Stomach smooth muscle (tissue), 2 donors: ENCODE results near the gene DCDC1.

Experiments used
- H3K27ac ChIP-seq: one replicate; pipeline ENCODE4 v1.7.0; 2013; ENCODE audit warnings: mild to moderate bottlenecking, low read length, inconsistent platforms
- H3K27me3 ChIP-seq, 2 donors: one replicate each; pipeline ENCODE4 v1.7.0; 2013; ENCODE audit warnings: low read length in 2 of 2; ENCODE audit not compliant: insufficient read depth in 2 of 2, control insufficient read depth in 1 of 2
- H3K36me3 ChIP-seq, 2 donors: one replicate each; pipeline ENCODE4 v1.7.0; 2013; ENCODE audit warnings: low read length in 2 of 2; ENCODE audit not compliant: control insufficient read depth in 2 of 2, insufficient read depth in 2 of 2
- H3K4me1 ChIP-seq: one replicate; pipeline ENCODE4 v1.7.0; 2013; ENCODE audit warnings: low read length; ENCODE audit not compliant: control insufficient read depth, insufficient read depth
- H3K4me3 ChIP-seq, 2 donors: one replicate each; pipeline ENCODE4 v1.7.0; 2013; ENCODE audit warnings: low read length in 2 of 2
- H3K9ac ChIP-seq, 2 donors: one replicate each; pipeline ENCODE4 v1.7.0; 2013; ENCODE audit warnings: low read length in 2 of 2, mild to moderate bottlenecking in 1 of 2
- H3K9me3 ChIP-seq, 2 donors: one replicate each; pipeline ENCODE4 v1.7.0; 2013; ENCODE audit warnings: low read length in 2 of 2; ENCODE audit not compliant: control insufficient read depth in 2 of 2
- donor health status: healthy.
- donor health status: Pancreatic carcinoma.

Gene DCDC1

GRCh38 chr11:31369348-31370329 is at the start of gene DCDC1, which contains the start of gene DNAJC24:
Gene DCDC1, minus strand, starts transcription at chr11:31369739. Its CDS starts 41,459 bp downstream, at chr11:31328280.
Gene DNAJC24, plus strand, starts transcription at chr11:31369860. Its CDS starts 889 bp downstream, at chr11:31370749.
- Histone ChIP-seq H3K27ac (peak within 1 kb of the TSS; percentile 71), H3K27me3 (no peaks in the 10 kb centered on the region), H3K4me1 (peaks cover 4% of the 10 kb centered on the region), H3K9me3 (no peaks in the 10 kb centered on the region), H3K4me3 (peak within 1 kb of the TSS; percentile 84 to 98), H3K36me3 (no peaks in the 10 kb centered on the region), H3K9ac (peak within 1 kb of the TSS; percentile 94 to 97)

- Histone ChIP-seq H3K27ac (no peak overlapping the region), H3K36me3 (no peaks in the 10 kb centered on the region), H3K4me3 (no peak overlapping the region), H3K4me1 (no peaks in the 10 kb centered on the region), H3K27me3 (no peaks in the 10 kb centered on the region), H3K9me3 (no peaks in the 10 kb centered on the region), H3K9ac (no peak overlapping the region)
Observed at GRCh38 chr11:31419138-31419537, 49.6 kb upstream of the DCDC1 start.

GRCh38 chr11:31417816-31418215 is 48.3 kb upstream of the DCDC1 start:
- H3K36me3 ChIP-seq = no peaks in the 10 kb centered on the region
- H3K9ac ChIP-seq = no peak overlapping the region
- no peak overlapping the region for H3K27ac ChIP-seq
- H3K27me3 ChIP-seq = no peaks in the 10 kb centered on the region
- no peaks in the 10 kb centered on the region for H3K9me3 ChIP-seq
- no peak overlapping the region for H3K4me3 ChIP-seq
- H3K4me1 ChIP-seq = no peaks in the 10 kb centered on the region

GRCh38 chr11:31417357-31417756 is 47.8 kb upstream of the DCDC1 start:
- H3K36me3 ChIP-seq = no peaks in the 10 kb centered on the region
- no peak overlapping the region for H3K27ac ChIP-seq
- H3K4me1 ChIP-seq = no peaks in the 10 kb centered on the region
- H3K27me3 ChIP-seq = no peaks in the 10 kb centered on the region
- H3K4me3 ChIP-seq = no peak overlapping the region
- no peaks in the 10 kb centered on the region for H3K9me3 ChIP-seq
- no peak overlapping the region for H3K9ac ChIP-seq

- H3K27me3 ChIP-seq = no peaks in the 10 kb centered on the region
- no peaks in the 10 kb centered on the region for H3K36me3 ChIP-seq
- no peaks in the 10 kb centered on the region for H3K4me1 ChIP-seq
- H3K9me3 ChIP-seq = no peaks in the 10 kb centered on the region
- H3K9ac ChIP-seq = no peak overlapping the region
- H3K4me3 ChIP-seq = no peak overlapping the region
- H3K27ac ChIP-seq = no peak overlapping the region
Observed at GRCh38 chr11:31415435-31415834, 45.9 kb upstream of the DCDC1 start.

GRCh38 chr11:31414338-31414737 is 44.8 kb upstream of the DCDC1 start:
- Histone ChIP-seq H3K27ac (no peak overlapping the region), H3K27me3 (no peaks in the 10 kb centered on the region), H3K4me3 (no peak overlapping the region), H3K36me3 (no peaks in the 10 kb centered on the region), H3K4me1 (no peaks in the 10 kb centered on the region), H3K9me3 (no peaks in the 10 kb centered on the region), H3K9ac (no peak overlapping the region)

GRCh38 chr11:31412946-31413345 is 43.4 kb upstream of the DCDC1 start:
- H3K36me3 ChIP-seq = no peaks in the 10 kb centered on the region
- no peak overlapping the region for H3K27ac ChIP-seq
- no peak overlapping the region for H3K9ac ChIP-seq
- no peaks in the 10 kb centered on the region for H3K27me3 ChIP-seq
- no peaks in the 10 kb centered on the region for H3K4me1 ChIP-seq
- H3K4me3 ChIP-seq = no peak overlapping the region
- no peaks in the 10 kb centered on the region for H3K9me3 ChIP-seq

GRCh38 chr11:31408201-31408600 is 38.7 kb upstream of the DCDC1 start:
- no peaks in the 10 kb centered on the region for H3K27me3 ChIP-seq
- H3K9me3 ChIP-seq = no peaks in the 10 kb centered on the region
- H3K36me3 ChIP-seq = no peaks in the 10 kb centered on the region
- no peak overlapping the region for H3K4me3 ChIP-seq
- H3K9ac ChIP-seq = no peak overlapping the region
- no peaks in the 10 kb centered on the region for H3K4me1 ChIP-seq
- H3K27ac ChIP-seq = no peak overlapping the region

- H3K4me3 ChIP-seq = no peak overlapping the region
- H3K9me3 ChIP-seq = no peaks in the 10 kb centered on the region
- H3K4me1 ChIP-seq = no peaks in the 10 kb centered on the region
- H3K27ac ChIP-seq = no peak overlapping the region
- H3K9ac ChIP-seq = no peak overlapping the region
- no peaks in the 10 kb centered on the region for H3K36me3 ChIP-seq
- no peaks in the 10 kb centered on the region for H3K27me3 ChIP-seq
Observed at GRCh38 chr11:31404614-31405013, 35.1 kb upstream of the DCDC1 start.

- Histone ChIP-seq H3K4me3 (no peak overlapping the region), H3K36me3 (peaks cover 0 to 3% of the 10 kb centered on the region in 2 donors), H3K9me3 (peaks cover 0 to 4% of the 10 kb centered on the region in 2 donors), H3K9ac (no peak overlapping the region), H3K27me3 (no peaks in the 10 kb centered on the region), H3K27ac (no peak overlapping the region), H3K4me1 (no peaks in the 10 kb centered on the region)
Observed at GRCh38 chr11:31397239-31397834, 27.8 kb upstream of the DCDC1 start.

- no peaks in the 10 kb centered on the region for H3K9me3 ChIP-seq
- no peaks in the 10 kb centered on the region for H3K27me3 ChIP-seq
- H3K9ac ChIP-seq = no peak overlapping the region
- peaks cover 0 to 3% of the 10 kb centered on the region in 2 donors for H3K36me3 ChIP-seq
- no peaks in the 10 kb centered on the region for H3K4me1 ChIP-seq
- H3K27ac ChIP-seq = no peak overlapping the region
- H3K4me3 ChIP-seq = no peak overlapping the region
Observed at GRCh38 chr11:31387379-31387778, 17.8 kb upstream of the DCDC1 start.
